Raji (cell line): Measurements from ENCODE around the gene PRDM12.
A peak's percentile ranks its signal among the peaks of the same experiment; 100 is the strongest.

Source experiments
- POLR2A ChIP-seq: IDR thresholded peaks from 2 replicates; pipeline ENCODE4 v1.6.1; 2011; ENCODE audit warnings: low read depth, low read length, control low read depth; ENCODE audit not compliant: insufficient read depth

Gene PRDM12

DNA sequence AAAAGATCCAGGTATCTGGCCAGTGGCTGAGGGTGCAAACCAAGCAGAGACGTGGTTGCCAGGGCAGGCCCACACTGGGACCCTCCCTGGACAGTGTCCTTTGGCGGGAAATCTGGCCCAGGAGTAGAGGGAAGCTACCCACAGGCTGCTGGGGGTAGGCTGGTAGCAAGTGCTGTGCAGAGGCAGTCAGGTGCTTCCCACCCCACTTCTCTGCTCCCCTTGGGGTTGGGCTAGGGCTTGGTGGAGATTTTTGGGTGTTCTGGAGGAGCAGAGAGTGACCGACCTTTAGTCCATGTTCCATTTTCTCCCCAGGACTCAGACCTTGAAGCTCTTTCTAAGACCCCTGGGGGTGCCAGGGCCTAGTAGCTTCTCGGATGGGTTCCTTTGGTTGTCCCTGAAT, 5.6 kb downstream of the PRDM12 start:
- TF ChIP-seq POLR2A = no peak

DNA sequence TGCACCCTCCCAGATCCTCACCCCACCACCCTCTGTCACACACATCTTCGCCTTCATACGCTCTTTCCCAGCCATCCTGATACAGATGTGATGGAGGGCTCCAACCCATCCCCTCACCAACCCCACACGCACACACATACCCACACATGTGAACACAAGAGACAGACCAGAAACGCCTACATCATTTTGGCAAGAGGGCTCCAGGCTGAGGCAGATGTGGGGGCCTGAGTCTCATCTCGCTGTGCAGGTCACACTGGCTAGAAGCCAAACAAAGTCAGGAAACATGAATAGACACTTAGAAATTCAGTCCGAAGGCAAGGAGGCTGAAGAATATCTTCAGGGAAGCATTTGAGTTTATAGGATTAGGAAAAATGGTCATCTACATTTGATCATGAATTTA, 6.2 kb downstream of the PRDM12 start:
- no peak for TF ChIP-seq POLR2A

DNA sequence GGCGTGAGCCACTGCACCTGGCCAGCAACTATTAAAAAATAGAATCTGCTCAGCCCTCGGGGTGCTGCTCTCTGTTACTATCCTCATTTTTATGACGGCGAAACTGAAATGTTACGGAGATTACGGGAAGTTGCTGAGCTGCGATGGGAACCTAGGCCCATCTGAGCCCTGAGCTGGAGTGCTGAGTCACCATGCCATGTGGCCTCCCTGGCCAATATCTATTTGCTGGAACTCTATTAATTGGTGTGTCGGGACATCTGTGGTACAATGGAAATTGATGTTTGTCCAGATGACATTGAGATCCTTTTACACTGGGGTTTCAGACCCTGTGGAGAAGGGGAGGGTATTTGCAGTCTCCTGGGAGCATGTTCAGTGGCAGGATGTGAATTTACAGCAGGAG, 8.1 kb downstream of the PRDM12 start:
- TF ChIP-seq POLR2A = no peak

DNA sequence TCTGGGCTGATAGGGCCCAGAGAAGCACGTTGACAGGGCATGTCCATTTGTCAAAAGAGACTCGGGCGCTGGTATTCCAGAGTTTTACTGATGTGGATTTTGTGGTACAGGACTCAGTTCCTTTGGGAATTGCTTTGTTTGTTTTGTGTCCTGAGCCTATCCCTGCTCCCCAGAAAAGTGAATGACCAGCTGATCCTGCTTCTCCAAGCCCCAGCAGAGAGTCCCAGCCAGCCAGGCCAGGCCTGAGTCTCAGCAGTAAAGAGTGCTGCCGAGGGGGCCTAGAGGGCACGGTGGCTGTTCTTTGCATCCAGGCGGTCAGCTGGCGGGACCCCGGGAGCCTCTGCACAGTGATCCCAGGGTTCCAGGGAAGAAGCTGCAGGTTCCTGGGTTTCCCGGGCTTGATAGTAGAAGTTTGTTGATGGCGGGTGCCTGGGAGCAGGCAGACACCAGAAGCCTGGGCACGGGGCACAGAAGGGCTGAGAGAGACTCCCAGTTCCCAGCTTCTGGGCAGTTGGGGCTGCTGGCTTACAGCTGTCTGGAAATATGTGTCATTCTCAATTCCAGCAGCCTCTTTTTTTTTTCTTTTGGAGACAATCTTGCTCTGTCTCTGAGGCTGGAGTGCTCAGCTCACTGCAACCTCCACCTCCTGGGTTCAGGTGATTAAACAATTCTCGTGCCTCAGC, 8.7 kb downstream of the PRDM12 start:
- no peak for TF ChIP-seq POLR2A

DNA sequence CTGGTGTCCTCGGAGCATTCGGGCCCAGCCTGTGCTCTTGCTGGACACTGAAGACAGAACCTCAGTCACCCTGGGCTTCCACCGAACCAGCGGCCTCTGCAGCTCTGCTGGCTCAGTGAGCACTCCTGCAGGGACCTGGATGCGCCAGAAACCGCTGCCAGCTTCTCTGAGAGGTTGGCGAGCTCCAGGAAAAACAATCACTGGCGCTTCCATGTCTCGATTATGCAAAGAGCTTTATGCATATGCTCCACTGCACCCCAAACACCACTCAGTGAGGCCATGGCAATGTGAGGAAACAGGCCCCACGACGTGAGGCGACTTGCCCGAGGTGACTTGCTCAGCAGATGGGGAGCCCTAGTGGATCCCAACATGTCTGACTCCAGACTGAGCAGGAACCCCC, 11.0 kb downstream of the PRDM12 start:
- TF ChIP-seq POLR2A = no peak

DNA sequence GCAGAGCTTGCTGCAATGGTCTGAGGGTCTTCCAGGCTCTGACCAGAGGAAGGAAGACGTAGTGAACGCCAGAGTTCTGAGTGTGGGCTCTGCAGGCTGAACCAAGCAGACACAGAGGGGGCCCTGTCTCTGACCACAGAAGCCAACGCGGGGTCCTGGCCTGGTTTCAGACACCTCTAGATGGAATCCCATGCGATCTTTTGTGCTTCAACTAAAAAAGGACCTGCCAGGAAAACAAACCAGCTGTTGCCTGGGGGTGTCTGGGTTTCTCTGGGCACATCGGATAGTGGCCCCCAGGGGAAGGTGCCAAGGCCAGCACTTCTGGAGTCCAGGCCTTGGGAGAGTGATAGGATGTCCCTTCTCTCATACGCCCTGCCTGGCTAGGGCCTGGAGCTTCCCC, 12.9 kb downstream of the PRDM12 start:
- no peak for TF ChIP-seq POLR2A

DNA sequence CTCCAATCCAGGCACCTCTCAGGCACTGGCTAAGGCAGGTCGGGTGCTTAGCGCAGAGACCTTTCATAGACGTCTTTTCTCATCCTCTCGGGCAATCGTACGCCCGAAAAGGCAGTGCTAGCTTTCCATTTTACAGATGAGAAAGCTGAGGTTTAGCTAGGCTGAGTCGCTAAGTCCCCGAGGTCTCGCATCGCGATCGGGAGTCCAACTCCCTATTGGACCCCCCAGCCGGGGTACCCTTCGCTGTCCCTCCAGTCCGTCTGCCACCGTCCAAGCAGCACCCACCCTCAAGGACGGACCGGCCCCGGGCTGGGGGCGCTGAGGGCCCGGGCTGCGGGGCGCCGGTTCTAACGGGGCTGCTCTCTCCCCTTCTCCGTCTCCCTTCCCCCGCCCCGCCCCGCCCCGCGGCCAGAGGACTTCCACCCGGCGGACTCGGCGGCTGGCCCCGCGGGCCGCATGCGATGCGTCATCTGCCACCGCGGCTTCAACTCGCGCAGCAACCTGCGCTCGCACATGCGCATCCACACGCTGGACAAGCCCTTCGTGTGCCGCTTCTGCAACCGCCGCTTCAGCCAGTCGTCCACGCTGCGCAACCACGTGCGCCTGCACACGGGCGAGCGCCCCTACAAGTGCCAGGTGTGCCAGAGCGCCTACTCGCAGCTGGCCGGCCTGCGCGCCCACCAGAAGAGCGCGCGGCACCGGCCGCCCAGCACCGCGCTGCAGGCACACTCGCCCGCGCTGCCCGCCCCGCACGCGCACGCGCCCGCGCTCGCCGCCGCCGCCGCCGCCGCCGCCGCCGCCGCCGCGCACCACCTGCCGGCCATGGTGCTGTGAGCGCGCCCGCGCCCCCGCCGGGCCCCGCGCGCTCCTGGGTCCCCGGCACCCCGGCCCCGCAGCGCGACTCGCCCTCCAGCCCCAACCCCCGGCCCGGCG, 16.7 kb downstream of the PRDM12 start:
- peak; percentile 85 for TF ChIP-seq POLR2A

DNA sequence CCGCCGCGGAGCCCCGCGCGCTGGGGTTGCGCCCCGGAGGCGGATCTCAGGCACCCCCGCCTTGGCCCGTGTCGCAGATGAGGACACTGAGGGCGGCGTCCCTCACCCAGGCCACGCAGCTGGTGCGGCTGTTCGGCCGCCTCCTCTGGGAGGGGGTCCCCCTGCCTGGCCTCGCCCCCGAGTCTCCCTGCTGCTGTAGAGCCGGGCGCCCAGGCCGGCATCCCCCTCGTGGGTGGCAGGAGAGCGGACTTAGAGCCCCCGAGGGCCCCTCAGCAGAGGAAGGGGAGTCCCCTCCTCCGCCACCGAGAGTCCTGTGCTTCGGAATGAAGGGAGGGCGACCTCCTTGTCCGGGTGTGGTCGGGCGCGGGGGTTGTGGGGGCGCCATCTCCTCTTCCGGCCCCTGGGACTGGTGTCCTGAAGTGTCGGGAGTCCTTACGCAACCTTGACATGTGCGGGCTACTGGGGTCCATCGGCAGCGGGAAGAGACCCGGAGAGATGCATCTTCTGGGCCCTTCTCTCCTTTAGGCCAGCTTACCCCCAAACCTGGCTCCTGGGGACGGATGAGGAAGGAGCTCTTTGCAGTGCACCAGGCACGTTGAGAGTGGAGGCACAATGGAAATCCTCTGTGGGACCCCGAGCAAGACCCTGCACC, 17.5 kb downstream of the PRDM12 start:
- no peak; the same call in 1 of the 2 replicates for TF ChIP-seq POLR2A

DNA sequence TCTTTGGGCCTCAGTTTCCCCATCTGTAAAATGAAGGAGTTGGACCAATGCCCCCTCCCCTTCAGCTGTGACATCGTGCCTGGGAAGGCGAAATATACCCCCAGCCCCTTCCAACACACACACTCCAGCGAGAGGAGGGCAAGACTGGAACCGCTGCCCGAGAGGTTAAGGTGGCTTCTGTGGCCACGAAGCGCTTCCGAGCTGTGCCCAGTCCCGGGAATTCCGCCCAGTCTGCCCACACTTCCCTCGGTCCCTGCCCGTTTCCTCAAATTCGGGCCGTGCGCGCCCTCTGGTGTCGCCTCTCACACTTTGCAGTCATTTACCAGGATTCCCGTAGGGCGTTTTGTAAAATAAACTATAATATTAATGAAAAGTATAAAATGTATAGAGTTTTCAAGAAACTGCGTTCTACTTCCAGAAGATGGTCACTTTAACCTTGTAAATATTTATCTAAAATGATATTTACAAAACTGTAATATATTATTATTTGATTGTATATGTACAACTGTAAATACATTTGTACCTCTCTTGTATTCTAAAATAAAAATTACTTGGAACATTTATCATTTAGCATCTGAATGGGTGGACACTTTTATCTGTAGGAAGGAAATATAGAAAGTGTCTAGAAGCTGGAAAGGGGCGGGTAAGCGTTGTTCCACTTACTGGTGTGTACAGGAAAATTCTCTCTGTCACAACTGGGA, 18.2 kb downstream of the PRDM12 start:
- peak; percentile 32; the same call in 1 of the 2 replicates for TF ChIP-seq POLR2A

DNA sequence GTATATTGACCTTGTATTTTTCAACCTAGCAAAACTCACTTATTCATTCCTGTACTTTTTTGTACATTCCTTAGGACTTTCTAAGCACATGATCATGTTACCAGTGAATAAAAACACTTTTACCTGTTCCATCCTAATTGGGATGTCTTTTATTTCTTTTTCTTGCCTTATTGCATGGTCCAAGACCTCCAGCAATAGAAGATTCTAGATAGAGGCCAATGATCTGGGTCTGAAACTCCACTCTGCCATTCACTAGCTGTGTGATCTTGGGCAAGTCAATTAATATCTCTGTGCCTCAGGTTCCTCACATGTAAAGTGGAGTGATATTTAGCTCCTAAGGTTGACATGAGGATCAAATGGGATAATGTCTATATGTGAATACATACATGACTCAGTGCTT, 20.7 kb downstream of the PRDM12 start:
- no peak for TF ChIP-seq POLR2A

DNA sequence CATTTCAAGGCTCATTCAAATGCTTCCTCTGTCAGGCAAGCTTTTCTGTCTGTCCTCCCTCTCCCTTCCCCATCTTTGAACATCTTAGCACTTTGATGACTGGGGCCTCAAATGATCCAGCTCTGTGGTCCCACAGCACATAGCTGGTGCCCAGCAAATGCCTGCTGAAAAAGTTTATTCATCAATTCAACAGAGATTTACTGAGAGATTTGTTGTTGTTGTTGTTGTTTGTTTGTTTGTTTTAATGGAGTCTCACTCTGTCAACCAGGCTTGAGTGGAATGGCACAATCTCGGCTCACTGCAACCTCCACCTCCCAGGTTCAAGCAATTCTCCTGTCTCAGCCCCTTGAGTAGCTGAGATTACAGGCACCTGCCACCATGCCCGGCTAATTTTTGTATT, 23.2 kb downstream of the PRDM12 start:
- no peak for TF ChIP-seq POLR2A

DNA sequence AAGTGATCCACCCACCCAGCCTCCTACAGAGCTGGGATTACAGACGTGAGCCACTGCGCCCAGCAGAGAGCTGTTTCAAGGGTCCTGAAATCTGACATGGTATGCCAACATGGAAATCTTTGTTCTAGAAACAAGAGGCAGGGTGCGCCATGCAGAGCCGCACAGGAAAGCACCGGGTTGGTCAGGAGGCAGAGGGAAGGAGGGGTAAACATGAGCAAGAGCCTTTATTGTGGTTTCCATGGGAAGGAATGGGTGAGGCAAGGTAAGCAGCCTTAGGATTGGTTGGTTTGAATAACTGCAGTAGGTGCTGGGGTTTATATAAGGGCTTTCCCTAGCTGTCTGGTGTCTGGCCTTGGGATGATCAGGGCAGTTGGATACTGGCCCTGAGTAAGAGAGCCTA, 23.7 kb downstream of the PRDM12 start:
- TF ChIP-seq POLR2A = no peak

DNA sequence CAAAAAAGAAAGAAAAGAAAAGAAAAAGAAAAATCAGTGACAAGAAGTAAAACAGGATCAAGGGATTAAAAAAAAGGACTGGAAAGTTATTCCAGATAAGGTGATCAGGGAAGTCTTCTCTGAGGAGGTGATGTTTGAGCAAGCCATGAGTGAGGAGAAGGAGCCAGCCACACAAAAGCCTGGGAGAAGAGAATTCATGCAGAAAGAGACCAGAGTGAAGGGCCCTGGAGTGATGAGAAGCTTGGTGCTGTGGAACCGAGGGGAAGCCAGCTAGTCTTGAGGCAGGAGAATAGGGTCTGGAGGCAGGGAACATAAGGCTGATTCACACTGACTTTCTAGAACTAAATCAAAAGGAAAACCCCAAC, 25.2 kb downstream of the PRDM12 start:
- no peak for TF ChIP-seq POLR2A

DNA sequence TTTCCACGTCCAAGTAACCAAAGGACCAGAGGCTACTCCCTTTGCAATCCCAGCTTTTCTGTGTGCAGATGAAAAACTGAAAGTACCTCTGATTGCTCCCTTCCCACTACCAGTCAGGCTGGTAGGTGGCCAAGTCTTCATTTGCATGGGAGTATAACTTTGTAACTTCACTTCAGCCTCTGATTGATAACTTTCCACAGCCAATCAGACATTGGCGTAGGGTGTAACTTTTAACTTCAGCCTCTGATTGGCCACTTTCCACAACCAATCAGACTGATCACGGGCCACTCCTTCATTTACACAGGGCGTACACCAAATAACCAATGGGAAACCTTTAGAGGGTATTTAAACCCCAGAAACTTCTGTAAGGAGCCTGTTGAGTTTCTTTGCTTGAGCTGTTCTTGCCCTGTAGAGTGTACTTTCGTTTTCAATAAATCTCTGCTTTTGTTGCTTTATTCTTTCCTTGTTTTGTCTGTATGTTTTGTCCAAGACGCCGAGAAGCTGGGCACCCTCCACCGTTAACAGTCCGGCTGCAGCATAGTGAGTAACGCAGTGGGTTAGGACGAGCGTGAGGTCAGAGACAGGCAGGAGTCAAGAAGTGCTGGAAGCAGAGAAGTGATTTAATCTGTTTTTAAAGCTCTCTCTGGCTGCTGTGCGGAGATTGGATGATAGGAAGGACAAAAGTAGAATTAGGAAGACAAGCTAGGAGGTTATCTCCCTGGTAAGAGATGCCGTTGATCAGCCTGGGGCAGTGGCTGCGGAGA, 25.7 kb downstream of the PRDM12 start:
- peak; percentile 72 for TF ChIP-seq POLR2A
